WTC11 (cell line): ENCODE measurements around the gene IPCEF1.

ENCODE experiments used
- CTCF ChIP-seq: fragments of 200-600 bp; IDR thresholded peaks from 2 replicates; pipeline ENCODE4 v1.8.0; 2022; ENCODE audit warnings: antibody characterized with exemption
- ETV6 ChIP-seq: sonication (generic); formaldehyde crosslinking; IDR thresholded peaks from 2 replicates; pipeline ENCODE4 v1.8.1; 2022; ENCODE audit warnings: mild to moderate bottlenecking, missing genetic modification reagents
- FOXJ3 ChIP-seq: sonication (generic); formaldehyde crosslinking; IDR thresholded peaks from 2 replicates; pipeline ENCODE4 v1.9.0; 2021; ENCODE audit warnings: missing genetic modification reagents, mild to moderate bottlenecking, borderline replicate concordance
- NR3C1 ChIP-seq: sonication (generic); formaldehyde crosslinking; conservative IDR thresholded peaks from 2 replicates; pipeline ENCODE4 v1.8.1; 2023; ENCODE audit warnings: low read depth, mild to moderate bottlenecking, missing genetic modification reagents
- RELA ChIP-seq: sonication (generic); formaldehyde crosslinking; IDR thresholded peaks from 2 replicates; pipeline ENCODE4 v1.8.1; 2022; ENCODE audit warnings: missing genetic modification reagents, mild to moderate bottlenecking, borderline replicate concordance
- SP1 ChIP-seq: sonication (generic); formaldehyde crosslinking; conservative IDR thresholded peaks from 2 replicates; pipeline ENCODE4 v1.8.1; 2022; ENCODE audit warnings: missing genetic modification reagents
- ZNF232 ChIP-seq: sonication (generic); formaldehyde crosslinking; IDR thresholded peaks from 2 replicates; pipeline ENCODE4 v1.8.0; 2022; ENCODE audit warnings: mild to moderate bottlenecking, missing genetic modification reagents
- ZNF416 ChIP-seq: fragments of 250-450 bp; sonication (Bioruptor Pico); IDR thresholded peaks from 2 replicates; pipeline ENCODE4 v1.9.0; 2021; ENCODE audit warnings: mild to moderate bottlenecking, inconsistent platforms
- TF ChIP-seq, protein P1 (sequence below): sonication (generic); formaldehyde crosslinking; IDR thresholded peaks from 2 replicates; pipeline ENCODE4 v1.8.1; 2023; ENCODE audit warnings: mild to moderate bottlenecking, moderate library complexity, missing genetic modification reagents
- TF ChIP-seq, protein P2 (sequence below): sonication (generic); formaldehyde crosslinking; conservative IDR thresholded peaks from 2 replicates; pipeline ENCODE4 v1.8.1; 2023; ENCODE audit warnings: mild to moderate bottlenecking, low read depth, missing genetic modification reagents, moderate library complexity
- TF ChIP-seq, protein P3 (sequence below): sonication (generic); formaldehyde crosslinking; conservative IDR thresholded peaks from 2 replicates; pipeline ENCODE4 v1.8.1; 2022; ENCODE audit warnings: mild to moderate bottlenecking, missing genetic modification reagents
- TF ChIP-seq, protein P4 (sequence below): sonication (generic); formaldehyde crosslinking; IDR thresholded peaks from 2 replicates; pipeline ENCODE4 v1.8.1; 2023; ENCODE audit warnings: mild to moderate bottlenecking, missing genetic modification reagents, moderate library complexity
- TF ChIP-seq, protein P5 (sequence below): sonication (generic); formaldehyde crosslinking; IDR thresholded peaks from 2 replicates; pipeline ENCODE4 v1.8.1; 2023; ENCODE audit warnings: mild to moderate bottlenecking, missing genetic modification reagents
- TF ChIP-seq, protein P6 (sequence below): sonication (generic); formaldehyde crosslinking; IDR thresholded peaks from 2 replicates; pipeline ENCODE4 v1.8.0; 2022; ENCODE audit warnings: mild to moderate bottlenecking, missing genetic modification reagents

GRCh38 chr6:154295733-154296132 lies 60.9 kb downstream of the IPCEF1 start:
- TF ChIP-seq SP1 (no peak), ZNF232 (CRISPR knock-in tag) (no peak), CTCF (no peak), NR3C1 (CRISPR knock-in tag) (no peak), ZNF416 (no peak), FOXJ3 (CRISPR knock-in tag) (no peak), ETV6 (no peak), RELA (no peak)
- TF ChIP-seq, protein P1, sequence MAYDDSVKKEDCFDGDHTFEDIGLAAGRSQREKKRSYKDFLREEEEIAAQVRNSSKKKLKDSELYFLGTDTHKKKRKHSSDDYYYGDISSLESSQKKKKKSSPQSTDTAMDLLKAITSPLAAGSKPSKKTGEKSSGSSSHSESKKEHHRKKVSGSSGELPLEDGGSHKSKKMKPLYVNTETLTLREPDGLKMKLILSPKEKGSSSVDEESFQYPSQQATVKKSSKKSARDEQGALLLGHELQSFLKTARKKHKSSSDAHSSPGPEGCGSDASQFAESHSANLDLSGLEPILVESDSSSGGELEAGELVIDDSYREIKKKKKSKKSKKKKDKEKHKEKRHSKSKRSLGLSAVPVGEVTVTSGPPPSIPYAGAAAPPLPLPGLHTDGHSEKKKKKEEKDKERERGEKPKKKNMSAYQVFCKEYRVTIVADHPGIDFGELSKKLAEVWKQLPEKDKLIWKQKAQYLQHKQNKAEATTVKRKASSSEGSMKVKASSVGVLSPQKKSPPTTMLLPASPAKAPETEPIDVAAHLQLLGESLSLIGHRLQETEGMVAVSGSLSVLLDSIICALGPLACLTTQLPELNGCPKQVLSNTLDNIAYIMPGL, result no peak
- TF ChIP-seq, protein P2, sequence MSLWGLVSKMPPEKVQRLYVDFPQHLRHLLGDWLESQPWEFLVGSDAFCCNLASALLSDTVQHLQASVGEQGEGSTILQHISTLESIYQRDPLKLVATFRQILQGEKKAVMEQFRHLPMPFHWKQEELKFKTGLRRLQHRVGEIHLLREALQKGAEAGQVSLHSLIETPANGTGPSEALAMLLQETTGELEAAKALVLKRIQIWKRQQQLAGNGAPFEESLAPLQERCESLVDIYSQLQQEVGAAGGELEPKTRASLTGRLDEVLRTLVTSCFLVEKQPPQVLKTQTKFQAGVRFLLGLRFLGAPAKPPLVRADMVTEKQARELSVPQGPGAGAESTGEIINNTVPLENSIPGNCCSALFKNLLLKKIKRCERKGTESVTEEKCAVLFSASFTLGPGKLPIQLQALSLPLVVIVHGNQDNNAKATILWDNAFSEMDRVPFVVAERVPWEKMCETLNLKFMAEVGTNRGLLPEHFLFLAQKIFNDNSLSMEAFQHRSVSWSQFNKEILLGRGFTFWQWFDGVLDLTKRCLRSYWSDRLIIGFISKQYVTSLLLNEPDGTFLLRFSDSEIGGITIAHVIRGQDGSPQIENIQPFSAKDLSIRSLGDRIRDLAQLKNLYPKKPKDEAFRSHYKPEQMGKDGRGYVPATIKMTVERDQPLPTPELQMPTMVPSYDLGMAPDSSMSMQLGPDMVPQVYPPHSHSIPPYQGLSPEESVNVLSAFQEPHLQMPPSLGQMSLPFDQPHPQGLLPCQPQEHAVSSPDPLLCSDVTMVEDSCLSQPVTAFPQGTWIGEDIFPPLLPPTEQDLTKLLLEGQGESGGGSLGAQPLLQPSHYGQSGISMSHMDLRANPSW, result no peak
- TF ChIP-seq, protein P3, sequence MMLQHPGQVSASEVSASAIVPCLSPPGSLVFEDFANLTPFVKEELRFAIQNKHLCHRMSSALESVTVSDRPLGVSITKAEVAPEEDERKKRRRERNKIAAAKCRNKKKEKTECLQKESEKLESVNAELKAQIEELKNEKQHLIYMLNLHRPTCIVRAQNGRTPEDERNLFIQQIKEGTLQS (CRISPR knock-in tag), result no peak
- TF ChIP-seq, protein P4, sequence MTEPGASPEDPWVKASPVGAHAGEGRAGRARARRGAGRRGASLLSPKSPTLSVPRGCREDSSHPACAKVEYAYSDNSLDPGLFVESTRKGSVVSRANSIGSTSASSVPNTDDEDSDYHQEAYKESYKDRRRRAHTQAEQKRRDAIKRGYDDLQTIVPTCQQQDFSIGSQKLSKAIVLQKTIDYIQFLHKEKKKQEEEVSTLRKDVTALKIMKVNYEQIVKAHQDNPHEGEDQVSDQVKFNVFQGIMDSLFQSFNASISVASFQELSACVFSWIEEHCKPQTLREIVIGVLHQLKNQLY (CRISPR knock-in tag), result no peak
- TF ChIP-seq, protein P5, sequence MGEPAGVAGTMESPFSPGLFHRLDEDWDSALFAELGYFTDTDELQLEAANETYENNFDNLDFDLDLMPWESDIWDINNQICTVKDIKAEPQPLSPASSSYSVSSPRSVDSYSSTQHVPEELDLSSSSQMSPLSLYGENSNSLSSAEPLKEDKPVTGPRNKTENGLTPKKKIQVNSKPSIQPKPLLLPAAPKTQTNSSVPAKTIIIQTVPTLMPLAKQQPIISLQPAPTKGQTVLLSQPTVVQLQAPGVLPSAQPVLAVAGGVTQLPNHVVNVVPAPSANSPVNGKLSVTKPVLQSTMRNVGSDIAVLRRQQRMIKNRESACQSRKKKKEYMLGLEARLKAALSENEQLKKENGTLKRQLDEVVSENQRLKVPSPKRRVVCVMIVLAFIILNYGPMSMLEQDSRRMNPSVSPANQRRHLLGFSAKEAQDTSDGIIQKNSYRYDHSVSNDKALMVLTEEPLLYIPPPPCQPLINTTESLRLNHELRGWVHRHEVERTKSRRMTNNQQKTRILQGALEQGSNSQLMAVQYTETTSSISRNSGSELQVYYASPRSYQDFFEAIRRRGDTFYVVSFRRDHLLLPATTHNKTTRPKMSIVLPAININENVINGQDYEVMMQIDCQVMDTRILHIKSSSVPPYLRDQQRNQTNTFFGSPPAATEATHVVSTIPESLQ (CRISPR knock-in tag), result no peak
- TF ChIP-seq, protein P6, sequence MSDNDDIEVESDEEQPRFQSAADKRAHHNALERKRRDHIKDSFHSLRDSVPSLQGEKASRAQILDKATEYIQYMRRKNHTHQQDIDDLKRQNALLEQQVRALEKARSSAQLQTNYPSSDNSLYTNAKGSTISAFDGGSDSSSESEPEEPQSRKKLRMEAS, result no peak
